ENCODE measurements around the gene SELENOO.
A peak's percentile ranks its signal among the peaks of the same experiment; 100 is the strongest.
"Not testable (repeated sequence)": the region's sequence is repeated elsewhere in the genome, so short reads cannot be mapped to it uniquely, and the experiment has no call there.

Gene SELENOO, protein sequence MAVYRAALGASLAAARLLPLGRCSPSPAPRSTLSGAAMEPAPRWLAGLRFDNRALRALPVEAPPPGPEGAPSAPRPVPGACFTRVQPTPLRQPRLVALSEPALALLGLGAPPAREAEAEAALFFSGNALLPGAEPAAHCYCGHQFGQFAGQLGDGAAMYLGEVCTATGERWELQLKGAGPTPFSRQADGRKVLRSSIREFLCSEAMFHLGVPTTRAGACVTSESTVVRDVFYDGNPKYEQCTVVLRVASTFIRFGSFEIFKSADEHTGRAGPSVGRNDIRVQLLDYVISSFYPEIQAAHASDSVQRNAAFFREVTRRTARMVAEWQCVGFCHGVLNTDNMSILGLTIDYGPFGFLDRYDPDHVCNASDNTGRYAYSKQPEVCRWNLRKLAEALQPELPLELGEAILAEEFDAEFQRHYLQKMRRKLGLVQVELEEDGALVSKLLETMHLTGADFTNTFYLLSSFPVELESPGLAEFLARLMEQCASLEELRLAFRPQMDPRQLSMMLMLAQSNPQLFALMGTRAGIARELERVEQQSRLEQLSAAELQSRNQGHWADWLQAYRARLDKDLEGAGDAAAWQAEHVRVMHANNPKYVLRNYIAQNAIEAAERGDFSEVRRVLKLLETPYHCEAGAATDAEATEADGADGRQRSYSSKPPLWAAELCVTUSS

GRCh38 chr22:50200461-50201190 is at the start of gene SELENOO:
Gene SELENOO (plus strand): TSS chr22:50201011. CDS start chr22:50201037, 26 bp downstream.
- peak; percentile 32 for DNase-seq

- no peak for DNase-seq
Measured at GRCh38 chr22:50151571-50152537, 49.0 kb upstream of the SELENOO start.

DNA sequence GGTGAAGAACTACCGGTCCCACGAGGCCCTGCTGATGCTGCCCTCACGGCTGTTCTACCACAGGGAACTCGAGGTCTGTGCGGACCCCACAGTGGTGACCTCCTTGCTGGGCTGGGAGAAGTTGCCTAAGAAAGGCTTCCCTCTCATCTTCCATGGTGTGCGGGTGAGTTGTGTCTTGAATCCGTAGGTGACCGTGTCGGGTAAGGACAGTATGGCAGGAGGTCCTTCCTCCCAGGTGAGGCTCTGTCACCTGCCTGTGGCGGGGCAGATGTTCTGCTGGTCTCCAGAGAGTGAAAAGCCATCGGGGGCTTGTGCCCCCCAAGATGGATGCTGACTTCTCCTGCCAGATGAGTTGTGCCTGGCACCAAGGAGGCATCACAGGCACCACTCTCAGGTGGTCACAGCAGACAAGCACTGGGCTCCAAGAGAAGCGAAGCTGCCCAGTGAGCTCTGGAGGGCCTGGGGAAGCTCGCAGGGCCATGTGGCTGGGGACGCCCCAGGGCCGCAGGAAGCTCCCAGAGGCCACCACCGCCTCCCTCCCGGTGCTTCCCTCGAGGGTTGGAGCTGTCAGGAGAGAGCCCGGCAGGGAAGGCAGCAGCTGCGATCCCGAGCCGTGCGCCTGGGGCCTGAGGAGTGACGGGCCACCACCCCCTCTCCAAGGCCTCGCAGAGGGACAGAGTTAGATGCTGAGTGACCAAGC is 47.6 kb upstream of the SELENOO start:
- DNase-seq: no peak

DNA sequence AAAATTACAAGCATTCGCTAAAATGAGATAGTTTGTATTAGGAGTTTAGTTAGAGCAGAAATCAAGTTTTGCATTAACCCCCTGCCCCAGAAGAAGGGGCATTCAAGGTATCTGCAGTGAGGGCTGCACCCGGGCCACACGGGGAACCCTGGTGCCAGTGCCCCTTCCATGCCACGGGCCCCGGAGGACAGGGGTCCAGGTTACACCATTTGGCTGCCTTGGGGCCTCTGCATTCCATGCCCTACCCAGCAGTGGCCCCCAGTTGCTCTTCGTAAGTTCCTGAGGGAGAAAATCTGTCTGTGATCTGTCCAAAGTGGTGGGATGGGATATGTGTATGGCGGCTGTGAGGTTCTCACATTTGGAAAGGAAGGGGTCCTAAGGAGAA is 47.1 kb upstream of the SELENOO start:
- DNase-seq: no peak

DNA sequence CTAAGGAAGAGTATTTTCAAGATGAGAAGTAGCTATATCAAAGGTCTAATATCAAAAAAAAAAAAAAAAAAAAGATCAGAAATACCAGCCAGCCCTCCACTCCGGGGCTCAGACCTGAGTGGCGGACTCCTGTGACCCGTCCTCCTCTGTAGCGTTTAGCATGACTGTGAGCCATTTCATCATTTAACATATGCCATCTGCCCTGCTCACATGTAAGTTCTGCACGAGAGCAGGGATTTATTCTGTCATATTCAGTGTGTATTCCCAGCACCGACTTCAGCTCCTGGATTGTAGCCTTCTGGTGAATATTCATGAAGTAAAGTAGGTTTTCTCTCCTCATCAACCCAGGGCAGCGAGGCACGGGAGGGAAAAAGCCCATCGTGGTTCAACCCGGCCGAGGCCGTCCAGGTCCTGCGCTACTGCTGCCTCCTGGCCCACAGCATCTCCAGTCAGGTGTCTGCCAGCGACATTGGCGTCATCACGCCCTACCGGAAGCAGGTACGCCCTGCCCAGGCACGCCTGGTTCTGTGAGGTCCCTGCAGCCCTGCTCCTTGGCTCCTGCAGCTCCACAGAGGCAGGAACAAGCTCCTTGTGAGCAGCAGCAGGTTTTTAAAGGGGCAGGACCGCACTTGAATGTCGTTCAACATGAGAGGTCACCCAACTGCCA is 43.0 kb upstream of the SELENOO start:
- no peak for DNase-seq

DNA sequence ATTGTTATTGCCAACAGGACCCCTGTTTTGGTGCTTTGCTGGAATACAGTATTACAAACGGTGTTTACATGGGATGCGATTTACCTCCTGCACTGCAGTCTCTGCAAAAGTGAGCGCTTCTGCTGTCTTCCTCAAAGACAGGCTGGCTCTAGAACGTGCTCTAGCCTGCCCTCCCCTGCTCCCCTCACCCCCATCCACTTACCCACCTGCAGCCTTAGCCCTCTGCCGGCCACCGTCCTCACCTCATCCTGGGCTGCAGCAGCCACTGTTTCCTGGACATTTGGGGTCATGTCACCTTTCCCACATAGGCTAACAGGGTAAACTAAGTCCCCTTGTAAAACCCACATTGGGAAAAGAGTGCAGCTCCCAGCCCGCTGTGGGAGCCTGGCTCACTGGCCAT is 39.9 kb upstream of the SELENOO start:
- DNase-seq: no peak

GRCh38 chr22:50161508-50162390 is 39.1 kb upstream of the SELENOO start:
- no peak for DNase-seq

DNA sequence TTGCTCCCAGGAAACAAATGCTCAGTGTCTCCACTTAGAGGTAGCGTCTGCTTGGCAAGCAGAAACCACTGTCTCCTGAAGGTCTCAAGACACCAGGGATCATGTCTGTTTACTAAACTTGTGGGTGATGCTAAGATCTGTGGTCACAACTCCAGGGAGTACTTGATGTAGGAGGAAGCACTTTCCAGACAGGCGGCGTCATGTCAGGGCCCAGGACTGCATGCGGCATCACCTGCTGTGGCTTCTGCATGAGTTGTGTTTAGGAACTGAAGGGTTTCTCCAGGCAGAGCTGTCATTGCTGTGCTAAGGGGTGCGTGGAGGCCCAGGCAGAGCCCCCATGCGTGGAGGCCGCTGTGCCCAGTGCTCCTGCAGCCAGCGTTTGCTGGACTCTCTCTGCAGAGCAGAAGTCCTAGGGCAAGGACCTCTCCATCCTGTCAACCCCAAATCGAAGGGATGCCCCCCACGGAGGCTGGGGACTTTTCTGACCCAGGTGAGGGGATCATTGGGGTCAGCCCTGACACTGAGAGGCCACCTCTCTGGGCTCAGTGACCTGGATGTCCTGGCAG is 38.3 kb upstream of the SELENOO start:
- no peak for DNase-seq

GRCh38 chr22:50165436-50166123 is 35.2 kb upstream of the SELENOO start:
- DNase-seq: no peak

DNA sequence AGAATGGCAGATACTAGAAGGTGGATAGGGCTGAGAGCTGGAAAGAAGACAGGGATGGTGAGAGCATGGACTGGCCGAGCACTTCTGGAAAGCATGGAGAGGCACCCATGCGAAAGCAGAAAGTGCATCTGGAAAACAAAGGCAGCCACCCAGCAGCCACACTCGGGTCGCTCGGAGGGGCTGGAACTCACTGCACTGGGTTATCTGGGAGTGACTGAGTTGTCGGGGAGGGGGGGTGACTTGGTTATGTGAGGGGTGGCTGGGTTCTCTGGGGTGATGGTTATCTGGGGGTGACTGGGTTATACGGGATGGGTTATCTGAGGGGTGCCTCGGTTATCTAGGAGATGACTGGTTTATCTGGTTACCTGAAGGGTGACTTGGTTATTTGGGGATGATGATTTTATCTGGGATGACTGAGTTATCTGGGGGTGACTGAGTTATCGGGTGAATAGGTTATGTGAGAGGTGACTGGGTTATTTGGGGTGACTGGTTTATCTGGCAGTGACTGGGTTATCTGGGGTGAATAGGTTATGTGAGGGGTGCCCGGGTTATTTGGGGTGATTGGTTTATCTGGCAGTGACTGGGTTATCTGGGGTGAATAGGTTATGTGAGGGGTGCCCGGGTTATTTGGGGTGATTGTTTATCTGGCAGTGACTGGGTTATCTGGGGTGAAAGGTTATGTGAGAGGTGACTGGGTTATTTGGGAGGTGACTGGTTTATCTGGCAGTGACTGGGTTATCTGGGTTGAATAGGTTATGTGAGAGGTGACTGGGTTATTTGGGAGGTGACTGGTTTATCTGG is 32.9 kb upstream of the SELENOO start:
- no peak for DNase-seq

DNA sequence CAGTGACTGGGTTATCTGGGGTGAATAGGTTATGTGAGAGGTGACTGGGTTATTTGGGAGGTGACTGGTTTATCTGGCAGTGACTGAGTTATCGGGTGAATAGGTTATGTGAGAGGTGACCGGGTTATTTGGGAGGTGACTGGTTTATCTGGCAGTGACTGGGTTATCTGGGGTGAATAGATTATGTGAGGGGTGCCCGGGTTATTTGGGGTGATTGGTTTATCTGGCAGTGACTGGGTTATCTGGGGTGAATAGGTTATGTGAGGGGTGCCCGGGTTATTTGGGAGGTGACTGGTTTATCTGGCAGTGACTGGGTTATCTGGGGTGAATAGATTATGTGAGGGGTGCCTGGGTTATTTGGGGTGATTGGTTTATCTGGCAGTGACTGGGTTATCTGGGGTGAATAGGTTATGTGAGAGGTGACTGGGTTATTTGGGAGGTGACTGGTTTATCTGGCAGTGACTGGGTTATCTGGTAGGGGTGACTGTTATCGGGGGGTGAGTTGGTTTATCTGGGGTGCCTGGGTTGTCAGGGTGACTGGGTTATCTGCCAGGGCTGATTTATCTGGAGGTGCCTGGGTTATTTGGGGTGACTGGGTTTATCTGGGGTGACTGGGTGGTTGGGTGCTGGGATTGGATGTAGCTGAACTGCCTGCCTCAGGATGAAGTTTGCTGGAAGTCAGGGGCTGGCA is 32.2 kb upstream of the SELENOO start:
- DNase-seq: not testable (repeated sequence)

DNA sequence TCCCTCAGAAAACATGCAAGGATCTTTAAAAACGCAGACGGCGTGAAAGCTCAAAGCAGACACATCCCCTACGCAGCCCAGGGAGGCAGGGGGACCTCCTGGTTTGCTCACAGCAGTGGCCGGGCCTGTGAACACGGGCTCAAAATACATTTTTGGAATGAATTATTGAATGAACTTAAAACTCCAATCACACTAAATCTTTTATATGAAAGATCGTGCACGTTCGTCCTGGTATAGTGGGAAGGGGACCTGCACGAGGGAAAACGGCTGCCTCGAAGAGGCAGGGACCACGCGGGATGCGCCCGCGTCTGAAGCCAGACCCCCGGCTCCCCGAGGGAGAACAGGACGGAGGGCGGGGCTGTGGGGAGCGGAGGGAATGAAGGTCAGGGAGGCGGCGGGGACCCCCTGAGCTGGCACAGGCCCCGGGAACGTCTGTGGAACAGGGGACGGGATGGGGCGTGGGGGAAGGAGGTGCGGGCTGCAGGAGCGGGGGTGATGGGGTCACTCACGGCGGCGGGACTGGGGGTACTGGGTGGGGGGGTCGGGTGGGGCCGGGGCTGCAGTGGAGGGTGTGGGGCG is 31.5 kb upstream of the SELENOO start:
- no peak for DNase-seq

DNA sequence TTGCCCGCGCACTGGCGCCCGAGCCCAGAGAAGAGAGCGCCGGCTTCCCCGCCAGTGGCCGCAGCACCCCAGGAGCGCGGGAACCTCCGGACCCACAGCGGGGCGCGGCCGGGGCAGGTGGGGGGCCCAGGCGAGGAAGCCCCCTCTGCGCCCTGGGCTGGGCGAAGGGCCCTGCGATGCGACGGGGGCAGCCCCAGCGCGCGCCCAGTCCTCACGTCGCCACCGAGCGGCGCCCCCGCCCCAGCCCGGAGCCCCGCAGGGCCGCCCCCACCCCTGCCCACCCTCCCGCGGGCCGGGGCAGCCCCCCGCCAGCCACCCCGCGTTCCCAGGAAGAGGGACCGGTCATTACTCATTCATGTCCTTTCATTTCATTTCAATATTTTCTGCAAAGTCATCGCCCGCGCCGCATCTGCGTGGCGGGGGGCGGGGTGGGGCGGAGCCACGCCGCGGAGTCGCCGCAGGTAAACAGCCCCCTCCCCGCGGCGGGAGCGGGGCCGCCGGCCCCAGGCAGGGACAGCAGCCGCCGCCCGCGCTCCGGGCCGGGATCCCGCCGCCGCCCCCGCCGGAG is 31.0 kb upstream of the SELENOO start:
- no peak for DNase-seq

- no peak for DNase-seq
Measured at GRCh38 chr22:50170453-50171318, 30.1 kb upstream of the SELENOO start, which contains the start of gene PANX2. Gene PANX2 (plus strand): TSS chr22:50170731. CDS start chr22:50170731, 0 bp downstream.

DNA sequence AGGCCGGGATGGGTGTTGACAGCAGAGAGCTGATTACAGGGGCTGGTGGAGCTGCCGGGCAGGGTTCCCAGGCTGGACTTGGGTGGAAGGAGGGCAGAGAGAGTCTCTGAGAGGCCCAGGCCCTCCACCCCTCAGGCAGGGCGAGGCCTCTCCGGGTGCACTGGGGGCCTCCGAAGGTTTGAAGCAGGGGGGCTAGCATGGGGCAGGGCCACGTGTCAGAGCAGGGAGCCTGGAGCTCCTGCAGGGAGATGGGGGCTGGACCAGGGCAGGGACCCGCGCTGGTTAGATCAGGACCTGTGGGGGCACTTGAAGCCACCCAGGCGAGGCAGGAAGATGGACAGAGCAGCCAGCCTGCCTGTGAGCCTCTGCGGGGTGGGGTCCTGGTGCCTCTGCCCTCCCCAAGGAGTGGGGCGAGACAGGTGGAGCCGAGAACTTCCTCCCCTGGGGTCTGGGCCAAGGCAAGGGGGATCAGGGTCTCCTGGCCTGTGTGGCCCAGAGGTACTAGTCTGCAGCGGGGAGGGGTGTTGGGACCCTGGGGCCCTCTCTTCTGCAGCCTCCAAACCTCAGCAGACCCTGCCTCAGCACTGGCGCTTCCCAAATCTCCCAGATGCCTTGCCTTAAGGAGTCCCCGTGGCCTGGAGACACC is 29.4 kb upstream of the SELENOO start:
- no peak for DNase-seq

Measured in NCI-H526 treated with DMSO at 0.1 percent for 48 hours (cell line).